Nephron (organoid): Measurements from ENCODE around the gene NHSL1.

Experiments
- H3K27ac Mint-ChIP-seq, 3 experiments: 2 replicates each; pipeline ENCODE4 v1.8.0; 2020; ENCODE audit warnings: mixed read lengths in 3 of 3, mild to moderate bottlenecking in 2 of 3, moderate library complexity in 1 of 3
- H3K27me3 Mint-ChIP-seq: 2 replicates; pipeline ENCODE4 v1.8.0; 2021; ENCODE audit warnings: low read depth, mild to moderate bottlenecking, moderate library complexity, mixed read lengths
- H3K36me3 Mint-ChIP-seq: 2 replicates; pipeline ENCODE4 v1.8.0; 2020; ENCODE audit warnings: low read depth, mixed read lengths
- H3K4me1 Mint-ChIP-seq: 2 replicates; pipeline ENCODE4 v1.8.0; 2020; ENCODE audit warnings: mixed read lengths
- H3K4me3 Mint-ChIP-seq, 3 experiments: 2 replicates each; pipeline ENCODE4 v1.8.0; 2020; ENCODE audit warnings: mild to moderate bottlenecking in 3 of 3, mixed read lengths in 3 of 3, moderate library complexity in 2 of 3
- H3K9me3 Mint-ChIP-seq: 2 replicates; pipeline ENCODE4 v1.8.0; 2020; ENCODE audit warnings: mixed read lengths
- TF ChIP-seq, protein P1 (sequence below), 3 experiments: fragments of 200-600 bp; sonication (generic); IDR thresholded peaks; one replicate each; pipeline ENCODE4 v1.5.0; 2021; ENCODE audit warnings: antibody characterized with exemption in 3 of 3; ENCODE audit not compliant: unreplicated experiment in 3 of 3

The NHSL1 gene

DNA sequence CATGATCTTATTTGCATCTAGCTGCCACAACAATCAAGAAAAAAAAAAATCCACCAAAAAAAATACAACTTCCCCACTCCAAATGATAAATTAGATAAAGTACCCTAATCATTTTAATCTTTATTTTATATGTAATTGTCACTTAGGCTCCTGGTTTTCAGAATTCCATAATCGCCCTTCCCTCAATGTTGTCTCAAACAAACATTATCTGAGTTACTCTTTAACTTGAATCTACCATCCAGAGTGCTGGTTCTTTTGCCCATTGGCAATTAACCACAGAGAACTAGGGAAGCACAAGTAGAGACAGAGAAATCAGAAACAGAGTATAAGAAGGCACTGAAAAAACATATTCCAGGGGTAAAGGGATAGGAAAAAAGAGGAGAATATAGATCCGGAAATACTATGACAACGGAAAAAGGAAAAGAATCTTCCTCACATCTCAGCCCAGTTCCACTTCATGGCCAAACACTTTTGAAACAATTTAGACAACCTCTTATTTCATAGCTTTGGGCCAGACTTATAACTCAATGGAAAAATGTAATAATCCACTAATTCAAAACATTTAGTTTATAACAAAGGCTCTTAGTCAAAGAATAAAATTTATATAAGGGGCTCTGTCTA, 861 bp upstream of the NHSL1 start:
- no peaks in the 10 kb centered on the region for H3K36me3 Mint-ChIP-seq
- H3K4me3 Mint-ChIP-seq: peak overlapping the region in 2 of 3 experiments; percentile 60 to 83
- peak overlapping the region; percentile 87 to 95 (median 92) for H3K27ac Mint-ChIP-seq

DNA sequence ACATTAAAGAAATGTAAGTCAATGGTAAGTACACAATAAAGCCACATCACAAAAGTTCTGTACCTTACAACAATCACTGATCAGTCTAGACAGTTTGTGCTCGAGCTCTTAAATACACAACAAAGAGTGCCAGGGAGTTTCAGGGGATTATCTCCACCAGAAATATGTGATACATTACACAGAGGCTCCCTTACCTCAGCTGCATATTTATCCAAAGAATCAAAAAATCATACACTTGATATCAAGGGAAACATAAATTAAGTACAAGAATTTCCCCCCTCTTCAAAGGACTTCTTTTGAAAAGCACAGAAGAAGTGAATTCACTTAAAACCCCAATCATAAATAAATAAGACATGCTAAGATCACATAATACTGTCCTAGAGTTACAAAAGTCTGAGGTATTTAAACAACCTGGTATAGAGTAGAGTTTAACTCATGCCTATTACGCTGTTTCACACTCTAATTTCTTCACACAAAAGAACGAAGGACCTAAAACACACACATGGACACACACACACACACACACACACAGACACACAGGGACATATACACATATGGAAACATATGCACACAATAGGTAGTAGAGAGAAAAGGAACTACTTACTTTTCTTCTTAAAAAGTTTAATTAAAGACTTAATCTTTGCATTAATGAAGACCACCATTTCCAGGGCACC, 528 bp downstream of the NHSL1 start:
- Mint-ChIP-seq H3K27me3 (no peaks in the 10 kb centered on the region), H3K36me3 (peaks cover 4% of the 10 kb centered on the region), H3K9me3 (no peaks in the 10 kb centered on the region), H3K27ac (peak overlapping the region; percentile 87 to 95 (median 92)), H3K4me1 (peaks cover 39% of the 10 kb centered on the region), H3K4me3 (peak overlapping the region; percentile 64 to 83 (median 72))
- TF ChIP-seq, protein P1, sequence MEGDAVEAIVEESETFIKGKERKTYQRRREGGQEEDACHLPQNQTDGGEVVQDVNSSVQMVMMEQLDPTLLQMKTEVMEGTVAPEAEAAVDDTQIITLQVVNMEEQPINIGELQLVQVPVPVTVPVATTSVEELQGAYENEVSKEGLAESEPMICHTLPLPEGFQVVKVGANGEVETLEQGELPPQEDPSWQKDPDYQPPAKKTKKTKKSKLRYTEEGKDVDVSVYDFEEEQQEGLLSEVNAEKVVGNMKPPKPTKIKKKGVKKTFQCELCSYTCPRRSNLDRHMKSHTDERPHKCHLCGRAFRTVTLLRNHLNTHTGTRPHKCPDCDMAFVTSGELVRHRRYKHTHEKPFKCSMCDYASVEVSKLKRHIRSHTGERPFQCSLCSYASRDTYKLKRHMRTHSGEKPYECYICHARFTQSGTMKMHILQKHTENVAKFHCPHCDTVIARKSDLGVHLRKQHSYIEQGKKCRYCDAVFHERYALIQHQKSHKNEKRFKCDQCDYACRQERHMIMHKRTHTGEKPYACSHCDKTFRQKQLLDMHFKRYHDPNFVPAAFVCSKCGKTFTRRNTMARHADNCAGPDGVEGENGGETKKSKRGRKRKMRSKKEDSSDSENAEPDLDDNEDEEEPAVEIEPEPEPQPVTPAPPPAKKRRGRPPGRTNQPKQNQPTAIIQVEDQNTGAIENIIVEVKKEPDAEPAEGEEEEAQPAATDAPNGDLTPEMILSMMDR (IDR thresholded peaks at IDR 0.05; ENCODE audit: unreplicated experiment in 3 of 3): no peak

More for the DNA sequence above, 861 bp upstream of the NHSL1 start:
- no peaks in the 10 kb centered on the region for H3K27me3 Mint-ChIP-seq
- peaks cover 40% of the 10 kb centered on the region for H3K4me1 Mint-ChIP-seq
- TF ChIP-seq, protein P1 (IDR thresholded peaks at IDR 0.05; ENCODE audit: unreplicated experiment in 3 of 3): no peak
- no peaks in the 10 kb centered on the region for H3K9me3 Mint-ChIP-seq

DNA sequence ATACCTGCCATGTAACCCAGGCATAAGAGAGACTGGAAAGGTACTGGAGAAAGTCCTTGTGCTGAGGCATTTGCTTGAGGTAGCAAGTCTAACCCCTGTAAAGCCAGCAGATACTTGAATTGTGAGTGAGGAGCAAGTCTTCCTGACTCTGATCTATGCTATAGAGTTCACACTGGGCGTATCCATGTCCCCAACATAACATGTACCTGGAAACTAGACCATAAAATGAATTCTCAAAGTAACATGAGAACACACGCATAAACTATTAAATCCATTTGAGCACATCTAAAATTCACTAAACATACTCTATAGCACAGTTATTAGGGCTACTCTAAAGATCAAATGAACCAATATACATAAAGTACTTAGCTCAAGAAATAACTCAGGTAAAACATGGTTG, 2.0 kb downstream of the NHSL1 start:
- peaks cover 47% of the 10 kb centered on the region for H3K4me1 Mint-ChIP-seq
- peak overlapping the region; percentile 34 to 83 (median 72) for H3K4me3 Mint-ChIP-seq
- H3K27me3 Mint-ChIP-seq: no peaks in the 10 kb centered on the region
- no peaks in the 10 kb centered on the region for H3K9me3 Mint-ChIP-seq
- peaks cover 4% of the 10 kb centered on the region for H3K36me3 Mint-ChIP-seq
- TF ChIP-seq, protein P1 (IDR thresholded peaks at IDR 0.05; ENCODE audit: unreplicated experiment in 3 of 3): no peak
- peak overlapping the region; percentile 36 to 95 (median 87) for H3K27ac Mint-ChIP-seq

DNA sequence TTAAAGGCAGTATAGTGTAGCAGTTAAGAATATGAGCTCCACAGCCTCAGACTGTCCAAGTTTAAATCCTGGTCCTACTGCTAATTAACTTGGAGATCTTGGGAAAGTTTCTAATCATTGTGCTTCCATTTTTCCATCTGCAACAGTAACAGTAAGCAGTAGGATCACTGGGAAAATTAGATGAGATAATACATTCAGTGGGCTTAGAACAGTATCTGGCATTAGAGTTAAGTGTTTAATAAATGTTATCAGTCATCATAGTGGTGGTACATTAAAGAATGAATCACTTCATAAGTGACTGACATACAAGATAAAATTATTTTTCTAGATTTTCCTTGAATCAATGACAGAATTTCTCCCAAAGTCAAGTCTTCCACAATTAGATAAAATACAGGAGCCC, 5.0 kb downstream of the NHSL1 start:
- Mint-ChIP-seq H3K9me3 (no peaks in the 10 kb centered on the region), H3K4me3 (no peak overlapping the region), H3K4me1 (peaks cover 49% of the 10 kb centered on the region), H3K36me3 (peaks cover 4% of the 10 kb centered on the region), H3K27ac (peak overlapping the region; percentile 85 to 91 (median 87)), H3K27me3 (no peaks in the 10 kb centered on the region)
- TF ChIP-seq, protein P1 (IDR thresholded peaks at IDR 0.05; ENCODE audit: unreplicated experiment in 3 of 3): no peak

DNA sequence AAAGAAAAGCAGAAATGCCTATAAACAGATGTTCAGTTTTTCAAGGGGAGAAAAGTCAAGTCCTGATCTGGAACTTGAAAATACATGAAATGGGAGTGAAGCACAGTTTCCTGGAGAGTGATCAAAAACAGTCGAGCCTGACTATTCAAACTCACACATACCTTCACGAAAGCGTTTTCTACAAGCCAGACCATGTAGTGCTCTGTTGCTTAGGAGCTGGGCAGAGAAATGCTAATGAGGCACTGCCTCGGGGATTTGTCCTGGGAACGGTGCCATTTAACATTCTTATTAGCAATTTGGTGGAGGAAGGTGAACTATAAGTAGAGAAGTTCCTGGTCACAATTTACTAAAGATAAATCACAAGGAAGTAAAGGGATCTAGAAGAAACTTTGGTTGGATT, 5.9 kb downstream of the NHSL1 start:
- H3K9me3 Mint-ChIP-seq: no peaks in the 10 kb centered on the region
- H3K27ac Mint-ChIP-seq: peak overlapping the region; percentile 85 to 91 (median 87)
- H3K36me3 Mint-ChIP-seq: peaks cover 4% of the 10 kb centered on the region
- peaks cover 40% of the 10 kb centered on the region for H3K4me1 Mint-ChIP-seq
- TF ChIP-seq, protein P1 (IDR thresholded peaks at IDR 0.05; ENCODE audit: unreplicated experiment in 3 of 3): no peak
- H3K27me3 Mint-ChIP-seq: no peaks in the 10 kb centered on the region
- peak overlapping the region in 1 of 3 experiments; percentile 51 for H3K4me3 Mint-ChIP-seq
